Measurements from ENCODE around the gene E2F2.

Gene E2F2

GRCh38 chr1:23521588-23521987 lies 9.4 kb downstream of the E2F2 start:
- Histone ChIP-seq H3K36me3 (ENCODE audit: low read depth) (peaks cover 10% of the 10 kb centered on the region), H3K9me3 (ENCODE audit: severe bottlenecking) (no peaks in the 10 kb centered on the region)

GRCh38 chr1:23517581-23517980 lies 13.5 kb downstream of the E2F2 start:
- Histone ChIP-seq H3K27me3 (ENCODE audit: insufficient read depth, poor library complexity, severe bottlenecking) (no peaks in the 10 kb centered on the region), H3K4me3 (ENCODE audit: severe bottlenecking) (no peak overlapping the region), H3K9me3 (ENCODE audit: severe bottlenecking) (no peaks in the 10 kb centered on the region)

More at GRCh38 chr1:23521588-23521987, 9.4 kb downstream of the E2F2 start:
- DNase-seq (ENCODE audit: low spot score): no peak
- Histone ChIP-seq H3K4me1 (ENCODE audit: insufficient read depth, poor library complexity, severe bottlenecking) (no peaks in the 10 kb centered on the region), H3K27me3 (ENCODE audit: insufficient read depth, poor library complexity, severe bottlenecking) (no peaks in the 10 kb centered on the region), H3K4me3 (ENCODE audit: severe bottlenecking) (no peak overlapping the region), H3K27ac (ENCODE audit: poor library complexity, severe bottlenecking) (no peak overlapping the region)
- no peak for ATAC-seq (ENCODE audit: low read depth)
- TF ChIP-seq CTCF (IDR thresholded peaks at IDR 0.05; ENCODE audit: poor library complexity, severe bottlenecking): no peak

DNA sequence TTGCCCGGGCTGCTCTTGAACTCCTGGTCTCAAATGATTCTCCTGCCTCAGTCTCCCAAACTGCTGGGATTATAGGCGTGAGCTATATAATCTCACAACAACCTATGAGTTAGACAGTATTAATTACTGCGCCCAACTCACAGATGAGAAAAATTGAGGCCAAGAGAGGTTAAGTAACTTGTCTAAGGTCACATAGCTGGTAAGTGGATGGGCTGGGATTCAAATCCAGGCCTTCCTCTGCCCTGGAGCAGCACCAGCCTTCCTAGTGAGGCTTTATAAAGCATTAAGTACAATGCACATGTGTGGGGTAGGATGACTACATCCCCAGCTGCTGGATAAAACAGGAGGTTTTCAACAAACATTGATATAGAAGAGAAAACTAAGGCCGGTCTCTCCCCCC lies 15.1 kb downstream of the E2F2 start:
- Histone ChIP-seq H3K4me1 (ENCODE audit: insufficient read depth, poor library complexity, severe bottlenecking) (no peaks in the 10 kb centered on the region), H3K27me3 (ENCODE audit: insufficient read depth, poor library complexity, severe bottlenecking) (no peaks in the 10 kb centered on the region), H3K27ac (ENCODE audit: poor library complexity, severe bottlenecking) (no peak overlapping the region), H3K4me3 (ENCODE audit: severe bottlenecking) (no peak overlapping the region), H3K36me3 (ENCODE audit: low read depth) (peaks cover 13% of the 10 kb centered on the region), H3K9me3 (ENCODE audit: severe bottlenecking) (no peaks in the 10 kb centered on the region)
- ATAC-seq (ENCODE audit: low read depth): no peak
- TF ChIP-seq CTCF (IDR thresholded peaks at IDR 0.05; ENCODE audit: poor library complexity, severe bottlenecking): no peak
- no peak for DNase-seq (ENCODE audit: low spot score)

More at GRCh38 chr1:23517581-23517980, 13.5 kb downstream of the E2F2 start:
- H3K4me1 ChIP-seq (ENCODE audit: insufficient read depth, poor library complexity, severe bottlenecking): no peaks in the 10 kb centered on the region
- ATAC-seq (ENCODE audit: low read depth) (no peak), DNase-seq (ENCODE audit: low spot score) (no peak)
- H3K27ac ChIP-seq (ENCODE audit: poor library complexity, severe bottlenecking): no peak overlapping the region
- TF ChIP-seq CTCF (IDR thresholded peaks at IDR 0.05; ENCODE audit: poor library complexity, severe bottlenecking): no peak
- H3K36me3 ChIP-seq (ENCODE audit: low read depth): peaks cover 19% of the 10 kb centered on the region

- Histone ChIP-seq H3K27me3 (ENCODE audit: insufficient read depth, poor library complexity, severe bottlenecking) (no peaks in the 10 kb centered on the region), H3K4me1 (ENCODE audit: insufficient read depth, poor library complexity, severe bottlenecking) (no peaks in the 10 kb centered on the region), H3K27ac (ENCODE audit: poor library complexity, severe bottlenecking) (no peak overlapping the region), H3K36me3 (ENCODE audit: low read depth) (peaks cover 17% of the 10 kb centered on the region), H3K9me3 (ENCODE audit: severe bottlenecking) (no peaks in the 10 kb centered on the region), H3K4me3 (ENCODE audit: severe bottlenecking) (no peak overlapping the region)
- DNase-seq (ENCODE audit: low spot score) (no peak), ATAC-seq (ENCODE audit: low read depth) (no peak)
- no peak for TF ChIP-seq CTCF (IDR thresholded peaks at IDR 0.05; ENCODE audit: poor library complexity, severe bottlenecking)
Measured at GRCh38 chr1:23514111-23514679, 16.8 kb downstream of the E2F2 start.

DNA sequence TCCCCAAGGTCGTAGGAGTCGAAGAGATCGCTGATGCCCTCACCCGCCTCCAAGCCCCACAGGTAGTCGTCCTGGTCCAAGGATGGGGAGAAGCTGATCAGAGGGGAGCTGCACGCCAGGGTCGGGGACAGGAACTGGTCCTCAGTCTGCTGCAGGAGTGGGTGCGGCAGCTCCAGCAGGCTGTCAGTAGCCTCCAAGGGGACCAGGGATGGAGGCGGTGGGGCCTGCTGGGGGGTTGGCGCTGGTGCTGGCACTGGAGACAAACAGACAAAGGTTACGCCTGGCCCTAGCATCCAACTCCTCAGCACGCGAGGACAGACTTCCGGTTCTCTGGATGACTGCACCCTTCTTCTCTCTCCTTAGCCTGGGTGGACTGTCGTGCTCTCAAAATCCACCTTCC lies 21.1 kb downstream of the E2F2 start:
- no peak for ATAC-seq (ENCODE audit: low read depth)
- DNase-seq (ENCODE audit: low spot score): no peak
- Histone ChIP-seq H3K4me3 (ENCODE audit: severe bottlenecking) (no peak overlapping the region), H3K4me1 (ENCODE audit: insufficient read depth, poor library complexity, severe bottlenecking) (no peaks in the 10 kb centered on the region), H3K36me3 (ENCODE audit: low read depth) (0 out of 2 replicates have a peak, but pooled peaks cover 8% of the 10 kb centered on the region), H3K9me3 (ENCODE audit: severe bottlenecking) (no peaks in the 10 kb centered on the region), H3K27me3 (ENCODE audit: insufficient read depth, poor library complexity, severe bottlenecking) (no peaks in the 10 kb centered on the region), H3K27ac (ENCODE audit: poor library complexity, severe bottlenecking) (no peak overlapping the region)
- TF ChIP-seq CTCF (IDR thresholded peaks at IDR 0.05; ENCODE audit: poor library complexity, severe bottlenecking): no peak
